Ovary (tissue), 9 donors: ENCODE measurements around the gene VAV2. TPM values are rescaled to one million over a fixed set of nuclear protein-coding genes. Genes with fewer than 3 reads are reported as not detected.

Experiments
- DNase-seq, 5 donors: peaks; one replicate each; pipeline ENCODE4 v3.0.0-alpha.2; 2019 to 2020
- H3K27ac ChIP-seq, 2 donors: fragments of 200-600 bp; one replicate each; pipeline versions ENCODE4 v1.5.1 to v1.8.0; 2019 to 2022
- H3K27me3 ChIP-seq: fragments of 200-600 bp; one replicate; pipeline ENCODE4 v1.8.0; 2022
- H3K36me3 ChIP-seq: fragments of 200-600 bp; sonication (generic); one replicate; pipeline ENCODE4 v1.5.1; 2019
- H3K4me1 ChIP-seq: one replicate; pipeline ENCODE4 v1.8.1; 2013; ENCODE audit warnings: mild to moderate bottlenecking, moderate library complexity; ENCODE audit not compliant: insufficient read depth
- H3K4me3 ChIP-seq: fragments of 200-600 bp; sonication (generic); one replicate; pipeline ENCODE4 v1.5.1; 2017
- H3K9me3 ChIP-seq, 2 donors: fragments of 200-600 bp in 1 of 2; sonication (generic) in 1 of 2; one replicate each; pipeline versions ENCODE4 v1.5.1 to v1.8.1; 2013 to 2019; ENCODE audit warnings: mild to moderate bottlenecking in 1 of 2, moderate library complexity in 1 of 2
- CTCF ChIP-seq, 3 donors: fragments of 450-650 bp in 2 of 3; fragments of 200-600 bp in 1 of 3; IDR thresholded peaks; one replicate each; pipeline versions ENCODE4 v1.5.1 to v1.8.0; 2016 to 2022; ENCODE audit warnings: antibody characterized with exemption in 3 of 3, mild to moderate bottlenecking in 1 of 3
- EP300 ChIP-seq: sonication (generic); formaldehyde crosslinking; IDR thresholded peaks from one replicate; pipeline ENCODE4 v1.6.1; 2017; ENCODE audit warnings: antibody characterized with exemption
- POLR2A ChIP-seq: fragments of 450-650 bp; IDR thresholded peaks from one replicate; pipeline ENCODE4 v1.6.1; 2017; ENCODE audit warnings: antibody characterized with exemption, mild to moderate bottlenecking, moderate library complexity
- WGBS, 3 donors: extraction: QIAGEN DNeasy Blood & Tissue Kit in 1 of 3; methylation state at CpG; one replicate each; pipeline versions ENCODE4 v1.1.5 to v1.1.7; 2013 to 2017; 5-methylcytosine and 5-hydroxymethylcytosine counted together
- intact Hi-C, 4 donors: fragments of 100-400 bp; cut with DNase I; formaldehyde crosslinking; loops; one replicate each; pipeline versions ENCODE4 v1.11.0 to v1.15.1; 2022 to 2023
- polyA plus RNA-seq, 2 donors: library from polyadenylated mRNA; stranded (reverse); fragments of 200-250 nt in 1 of 2; fragments of 350-450 nt in 1 of 2; fragmentation: Illumina TruSeq in 1 of 2; extraction: RNeasy Lipid Tissue Mini Kit (QIAGEN cat#74804) in 1 of 2; gene quantifications; one replicate each; pipeline ENCODE4 v1.2.3, GENCODE V29; 2013 to 2014
- total RNA-seq, 7 donors: library from RNA; depleted of rRNA in 2 of 7; stranded (reverse); fragments of >200 nt in 2 of 7; fragmentation: NEBNext Ultra II Directional in 3 of 7; extraction: Animal tissue kit (Norgen Biotek cat#: 25700) in 3 of 7; gene quantifications; one replicate each; pipeline versions ENCODE4 v1.1.0 to v1.2.4, GENCODE V29; 2016 to 2023
- donor health status: DM: no; HTN: no; CAD: no; lungs with moderate emphysema.
- donor health status: DM: no; HTN: no; CAD: no.
- donor health status: Bipolar disorder and iron deficiency.
- donor health status: DM: yes; HTN: yes; CAD: no.
- donor health status: DM: no; HTN: no; CAD: no.
- donor health status: DM: yes; HTN: yes; CAD: no.

Gene VAV2
- total and polyA plus RNA-seq, 9 donors = 3.7 to 14.1 (median 7.8) TPM

GRCh38 chr9:133713150-133713959 lies 278.8 kb downstream of the VAV2 start:
- H3K4me3 ChIP-seq = no peak overlapping the region
- H3K9me3 ChIP-seq = no peaks in the 10 kb centered on the region
- TF ChIP-seq POLR2A (no peak), CTCF (IDR thresholded peaks at IDR 0.05) (no peak), EP300 (no peak)
- H3K27ac ChIP-seq = no peak overlapping the region
- peaks cover 18% of the 10 kb centered on the region for H3K4me1 ChIP-seq
- DNase-seq = peak in 4 of 5 donors; percentile 19 to 34 (median 21)
- no peaks in the 10 kb centered on the region for H3K27me3 ChIP-seq
- H3K36me3 ChIP-seq = no peaks in the 10 kb centered on the region
- WGBS, 3 donors = 86 to 89% (median 88%) methylated on average over 25 of the region's 25 CpGs
- intact Hi-C loops = loop anchor here in 3 of 4 donors (10.0 kb wide), 3 partner anchors 129 to 309 kb away; no protein-coding TSS in a partner anchor

GRCh38 chr9:133712221-133713100 lies 279.7 kb downstream of the VAV2 start:
- H3K4me1 ChIP-seq = peaks cover 18% of the 10 kb centered on the region
- intact Hi-C loops = loop anchor here in 3 of 4 donors (10.0 kb wide), 3 partner anchors 128 to 308 kb away; no protein-coding TSS in a partner anchor
- TF ChIP-seq POLR2A = no peak
- TF ChIP-seq EP300 = no peak
- TF ChIP-seq CTCF (IDR thresholded peaks at IDR 0.05) = no peak
- no peak overlapping the region for H3K27ac ChIP-seq
- DNase-seq = peak in 3 of 5 donors; percentile 16 to 33 (median 21)
- no peaks in the 10 kb centered on the region for H3K36me3 ChIP-seq
- no peak overlapping the region for H3K4me3 ChIP-seq
- H3K27me3 ChIP-seq = no peaks in the 10 kb centered on the region
- H3K9me3 ChIP-seq = no peaks in the 10 kb centered on the region
- 93 to 95% (median 94%) methylated on average over 22 of the region's 22 CpGs for WGBS, 3 donors

Other genes with a start within 250 kb of the VAV2 start
- gene BRD3OS, start 33.2 kb upstream of the VAV2 start, total RNA-seq = 10 to 100 TPM; 14.5 to 26.3 (median 21.1) TPM
- 10 to 100 TPM; 17.1 to 28.1 TPM for gene BRD3OS, start 33.2 kb upstream of the VAV2 start, polyA plus RNA-seq
- 10 to 100 TPM; 15.9 to 52.1 (median 39.2) TPM for gene BRD3, start 75.7 kb upstream of the VAV2 start, total RNA-seq
- gene BRD3, start 75.7 kb upstream of the VAV2 start, polyA plus RNA-seq = 10 to 100 TPM; 14.9 to 17.1 TPM
- 10 to 100 TPM in 6 of 7 donors, 1 to 10 TPM in 1; 8.7 to 33.5 (median 28.6) TPM for gene WDR5, start 143.8 kb upstream of the VAV2 start, total RNA-seq
- gene WDR5, start 143.8 kb upstream of the VAV2 start, polyA plus RNA-seq = 10 to 100 TPM; 20.0 to 22.3 TPM
- gene RNU6ATAC, start 172.2 kb upstream of the VAV2 start, total RNA-seq = 100 to 1,000 TPM in 3 of 7 donors, 10 to 100 TPM in 2, not detected in 2; 74.9 to 294 (median 169) TPM
- gene RNU6ATAC, start 172.2 kb upstream of the VAV2 start, polyA plus RNA-seq = not detected